HG03342 (cell line): ENCODE results near the gene HTRA3.

Experiments
- ATAC-seq: cut with Tn5 transposase; IDR thresholded peaks from one replicate; pipeline ENCODE4 v1.9.1; 2021; ENCODE audit warnings: mild to moderate bottlenecking, moderate library complexity; ENCODE audit not compliant: unreplicated experiment

HTRA3 gene

GRCh38 chr4:8233672-8234484, 35.7 kb upstream of the HTRA3 start:
- ATAC-seq, result no peak

- ATAC-seq, result no peak
These were observed 34.8 kb upstream of the HTRA3 start for GRCh38 chr4:8234715-8235114.

GRCh38 chr4:8235224-8235623, 34.3 kb upstream of the HTRA3 start:
- ATAC-seq, result no peak

DNA sequence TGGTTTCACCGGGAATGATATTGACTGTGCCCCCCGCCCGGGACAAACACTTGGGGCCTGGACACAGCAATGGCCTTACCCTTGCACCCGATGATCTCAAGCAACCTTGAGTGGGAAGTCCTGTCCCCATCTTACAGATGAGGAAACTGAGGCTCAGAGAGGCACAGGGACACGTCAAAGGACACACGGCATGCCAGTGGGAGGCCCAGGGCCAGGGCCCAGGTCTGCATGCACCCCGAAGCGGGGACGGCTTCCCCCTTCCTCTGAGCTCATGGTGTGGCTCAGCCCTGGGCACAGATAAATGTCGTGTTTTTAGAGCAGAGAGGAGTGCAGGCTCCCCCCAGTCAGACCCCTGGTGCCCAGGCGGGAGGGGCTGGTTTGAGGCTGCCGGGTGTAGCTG, 33.9 kb upstream of the HTRA3 start:
- ATAC-seq, result no peak

GRCh38 chr4:8236106-8236919, 33.2 kb upstream of the HTRA3 start:
- ATAC-seq, result no peak

DNA sequence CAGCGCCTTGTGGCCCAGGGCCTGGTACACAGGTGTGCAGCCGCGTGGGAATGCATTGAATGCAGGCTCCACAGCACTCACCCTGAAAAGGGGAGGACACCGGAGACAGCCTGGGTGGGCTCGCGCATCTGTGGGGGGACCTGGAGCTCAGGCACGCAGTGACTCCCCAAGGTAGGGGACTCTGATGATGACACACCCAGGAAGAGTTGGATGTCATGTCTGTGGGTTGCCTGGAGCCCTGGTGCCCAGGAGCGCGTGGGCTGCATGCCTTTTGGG, 32.7 kb upstream of the HTRA3 start:
- no peak for ATAC-seq

GRCh38 chr4:8237256-8237989, 32.1 kb upstream of the HTRA3 start:
- no peak for ATAC-seq

- ATAC-seq, result no peak
These were observed 31.5 kb upstream of the HTRA3 start for GRCh38 chr4:8238036-8238511.

DNA sequence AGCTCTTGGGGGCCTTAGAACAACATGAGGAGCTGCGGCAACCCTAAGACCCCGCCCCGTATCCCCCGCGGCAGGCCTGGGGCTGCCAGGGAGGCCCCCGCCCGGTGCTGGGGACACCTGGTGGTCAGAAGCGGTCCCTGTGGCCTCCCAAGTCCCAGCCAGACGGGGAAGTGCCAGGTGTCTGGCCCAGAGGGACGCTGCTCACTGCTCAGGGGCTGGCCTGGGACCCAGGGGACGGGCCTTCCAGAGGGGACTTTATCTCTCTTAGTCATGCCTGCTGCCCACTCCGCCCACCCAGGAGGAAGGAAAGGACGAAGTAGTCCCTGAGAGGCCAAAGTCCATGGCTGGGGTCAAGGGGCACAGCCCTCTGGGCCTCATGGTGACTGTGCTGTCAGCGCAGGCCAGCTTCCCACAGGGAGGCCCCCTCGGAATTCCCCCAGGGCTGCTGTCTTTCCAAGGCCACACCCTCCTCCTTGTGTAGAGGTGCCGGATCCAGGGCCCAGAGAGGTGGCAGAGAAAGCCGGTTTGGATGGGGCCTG, 31.0 kb upstream of the HTRA3 start:
- ATAC-seq, result no peak

DNA sequence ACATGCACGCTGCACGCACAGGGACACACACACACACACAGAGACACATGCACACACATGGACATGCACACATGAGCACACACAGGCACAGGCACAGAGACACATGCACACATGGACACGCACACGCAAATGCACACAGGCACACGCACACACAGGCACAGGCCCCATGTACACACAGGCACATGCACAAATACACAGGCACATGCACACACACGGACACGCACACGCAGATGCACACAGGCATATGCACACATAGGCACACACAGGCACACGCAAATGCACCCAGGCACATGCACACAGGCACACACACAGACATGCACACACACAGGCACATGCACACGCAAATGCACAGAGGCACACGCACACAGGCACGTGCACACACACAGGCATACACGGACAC, 30.3 kb upstream of the HTRA3 start:
- no peak for ATAC-seq

- ATAC-seq, result no peak
These were observed 29.9 kb upstream of the HTRA3 start for GRCh38 chr4:8239661-8240060.

DNA sequence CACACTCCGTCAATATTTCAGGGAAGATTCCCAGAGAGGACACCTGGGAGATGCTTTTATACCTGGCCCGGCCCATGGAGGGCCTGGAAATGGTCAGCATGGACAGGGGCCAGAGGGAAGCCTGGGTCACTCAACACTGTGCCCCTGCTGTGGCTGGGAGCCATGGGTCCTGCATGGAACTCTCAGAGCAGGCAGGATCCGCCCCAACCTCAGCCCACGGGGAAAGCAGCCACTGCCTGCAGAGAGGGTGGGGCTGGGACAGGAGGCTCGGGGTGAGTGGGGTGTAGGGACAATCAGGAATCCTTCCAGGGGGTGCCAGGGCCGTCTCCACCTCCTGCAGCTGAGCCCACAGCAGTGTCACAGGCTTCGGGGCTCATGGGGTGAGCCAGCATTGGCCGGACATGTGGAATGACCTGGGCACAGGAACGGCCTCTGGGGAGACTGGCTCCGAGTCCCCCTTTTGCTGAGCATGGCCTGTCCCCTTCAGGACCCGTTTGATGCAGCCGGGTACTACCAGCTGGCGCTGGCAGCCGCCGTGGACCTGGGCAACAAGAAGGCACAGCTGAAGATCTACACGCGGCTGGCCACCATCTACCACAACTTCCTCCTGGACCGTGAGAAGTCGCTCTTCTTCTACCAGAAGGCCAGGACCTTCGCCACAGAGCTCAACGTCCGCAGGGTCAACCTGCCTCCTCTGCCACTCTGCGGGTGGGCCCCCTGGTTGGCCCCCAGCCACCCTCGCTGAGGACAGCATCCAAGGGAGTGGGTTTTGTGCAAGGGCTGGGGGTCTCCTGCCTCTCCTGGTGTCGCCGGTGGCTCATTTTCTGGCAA, 29.1 kb upstream of the HTRA3 start:
- ATAC-seq, result no peak

GRCh38 chr4:8241211-8241779, 28.3 kb upstream of the HTRA3 start:
- ATAC-seq, result no peak

DNA sequence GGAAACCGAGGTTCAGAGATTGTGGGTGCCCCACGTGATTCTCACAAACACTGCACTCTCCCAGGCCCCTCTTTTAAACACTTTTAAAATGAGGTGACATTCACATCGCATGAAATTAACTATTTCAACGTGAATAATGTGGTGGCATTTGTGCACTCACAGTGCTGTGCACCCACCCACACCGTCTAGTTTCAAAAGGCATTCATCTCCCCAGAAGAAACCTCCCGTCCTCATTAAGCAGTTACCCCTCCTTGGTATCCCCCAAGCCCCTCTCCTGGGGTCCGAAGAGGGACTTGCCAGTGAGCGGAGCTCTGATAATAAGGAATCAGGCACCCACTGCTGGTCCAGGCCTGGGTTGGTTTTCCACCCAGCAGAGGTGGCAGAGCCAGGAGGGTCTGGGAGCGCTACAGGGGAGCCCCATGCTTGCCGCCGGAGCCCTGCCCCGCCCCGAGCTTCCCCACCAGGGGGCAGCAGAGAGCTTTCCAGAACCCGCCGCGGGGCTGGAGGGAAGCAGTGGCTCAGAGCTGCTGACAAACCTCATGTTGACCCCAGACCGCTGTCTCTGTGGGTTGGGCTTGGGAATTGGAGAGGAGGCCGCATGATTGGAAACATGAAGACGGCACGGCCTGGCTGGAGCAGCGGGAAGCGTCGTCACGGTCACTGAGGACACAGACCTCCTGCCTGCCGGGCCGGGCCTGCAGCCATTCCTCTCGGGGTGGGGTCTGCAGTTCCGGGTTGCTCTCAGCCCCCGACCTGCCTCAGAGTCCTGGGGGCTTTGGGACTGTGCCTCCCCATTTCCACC, 27.5 kb upstream of the HTRA3 start:
- peak; percentile 62 for ATAC-seq

- ATAC-seq, result no peak
These were observed 26.6 kb upstream of the HTRA3 start for GRCh38 chr4:8242782-8243560.

GRCh38 chr4:8244001-8244757, 25.4 kb upstream of the HTRA3 start:
- no peak for ATAC-seq

DNA sequence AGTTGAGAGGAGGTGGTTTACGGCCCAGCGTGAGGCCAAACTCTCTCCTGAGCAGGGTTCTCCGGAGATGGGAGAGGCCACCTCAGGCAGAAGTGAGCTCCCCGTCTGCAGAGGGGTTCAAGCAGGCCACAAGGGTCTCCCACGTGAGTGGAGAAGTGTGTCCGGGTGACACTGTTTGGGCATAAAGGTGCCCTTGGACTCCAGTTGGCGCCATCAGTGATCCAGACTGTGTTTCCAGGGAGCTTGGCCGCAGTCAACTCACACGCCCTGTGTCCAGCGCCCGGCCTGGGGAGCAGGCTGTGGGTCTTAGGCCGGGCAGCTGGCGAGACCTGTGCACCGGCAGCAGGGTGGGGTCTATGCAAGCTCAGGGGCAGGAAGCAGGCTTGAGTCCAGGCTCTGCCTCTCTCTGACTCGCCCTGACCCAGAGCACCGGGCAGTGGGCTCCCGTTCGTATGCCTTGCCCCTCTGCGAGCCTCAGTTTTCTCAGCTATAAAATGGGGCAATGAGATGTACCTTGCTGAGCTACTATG, 24.6 kb upstream of the HTRA3 start:
- ATAC-seq, result no peak
